ENCODE results near the gene GPATCH2. TPM values are rescaled to one million over a fixed set of nuclear protein-coding genes. Genes with fewer than 3 reads are reported as not detected.

Gene GPATCH2
- total RNA-seq, 1 experiment from 2014 or later: 17.2 TPM

Other genes with a start within 250 kb of the GPATCH2 start
- 3.3 and 3.8 TPM in 2 replicates for gene SPATA17, start 254 bp upstream of the GPATCH2 start, total RNA-seq (2014; rRNA removed)